OCI-LY1 (cell line): Measurements from ENCODE around the gene IFNGR2.

Source experiments
- H2AFZ ChIP-seq: fragments of 200-600 bp; sonication (generic), shearing (Covaris generic); 2 replicates; pipeline ENCODE4 v1.6.0; 2014; ENCODE audit warnings: antibody characterized with exemption, mild to moderate bottlenecking, low read length
- H3F3A ChIP-seq: fragments of 200-600 bp; sonication (generic), shearing (Covaris generic); 2 replicates; pipeline ENCODE4 v1.6.0; 2014; ENCODE audit warnings: mild to moderate bottlenecking, antibody characterized with exemption, low read length, moderate library complexity; ENCODE audit not compliant: insufficient read depth
- H3K27ac ChIP-seq: fragments of 200-600 bp; sonication (generic); 2 replicates; pipeline ENCODE4 v1.5.1; 2014; ENCODE audit warnings: low read length, mixed run types, mild to moderate bottlenecking, low read depth; ENCODE audit not compliant: poor library complexity, severe bottlenecking
- H3K27me3 ChIP-seq: fragments of 200-600 bp; sonication (generic); 2 replicates; pipeline ENCODE4 v1.6.0; 2014; ENCODE audit warnings: antibody characterized with exemption, mild to moderate bottlenecking, low read length, moderate library complexity; ENCODE audit not compliant: insufficient read depth
- H3K36me3 ChIP-seq: fragments of 200-600 bp; sonication (generic); 2 replicates; pipeline ENCODE4 v1.6.1; 2014; ENCODE audit warnings: mild to moderate bottlenecking, antibody characterized with exemption, low read length, moderate library complexity, mixed read lengths; ENCODE audit not compliant: insufficient read depth
- H3K4me1 ChIP-seq: fragments of 200-600 bp; sonication (generic); 2 replicates; pipeline ENCODE4 v1.5.1; 2014; ENCODE audit warnings: mild to moderate bottlenecking, low read length, moderate library complexity; ENCODE audit not compliant: insufficient read depth, severe bottlenecking
- H3K4me2 ChIP-seq: fragments of 200-600 bp; sonication (generic), shearing (Covaris generic); 2 replicates; pipeline ENCODE4 v1.6.1; 2014; ENCODE audit warnings: low read length
- H3K4me3 ChIP-seq: fragments of 200-600 bp; sonication (generic); 2 replicates; pipeline ENCODE4 v1.5.1; 2014; ENCODE audit warnings: low read length, low read depth, mild to moderate bottlenecking, mixed read lengths; ENCODE audit not compliant: poor library complexity, severe bottlenecking
- H3K79me2 ChIP-seq: fragments of 200-600 bp; shearing (Covaris generic); 2 replicates; pipeline ENCODE4 v1.6.1; 2016; ENCODE audit warnings: mixed run types, low read length, mixed read lengths; ENCODE audit not compliant: insufficient read depth
- H3K9ac ChIP-seq: fragments of 200-600 bp; sonication (generic), shearing (Covaris generic); 2 replicates; pipeline ENCODE4 v1.6.1; 2014; ENCODE audit warnings: mild to moderate bottlenecking, low read length, mixed read lengths
- H3K9me2 ChIP-seq: fragments of 200-600 bp; sonication (generic), shearing (Covaris generic); 2 replicates; pipeline ENCODE4 v1.6.1; 2014; ENCODE audit warnings: low read depth, mild to moderate bottlenecking, low read length, mixed read lengths
- H3K9me3 ChIP-seq: fragments of 200-600 bp; shearing (Covaris generic); 2 replicates; pipeline ENCODE4 v1.6.1; 2014; ENCODE audit warnings: low read length, mixed read lengths
- H4K20me1 ChIP-seq: fragments of 200-600 bp; sonication (generic), shearing (Covaris generic); 2 replicates; pipeline ENCODE4 v1.6.0; 2016; ENCODE audit warnings: mild to moderate bottlenecking, low read length; ENCODE audit not compliant: insufficient read depth
- CTCF ChIP-seq: fragments of 200-600 bp; sonication (generic), shearing (Covaris generic); IDR thresholded peaks from 2 replicates; pipeline ENCODE4 v1.5.1; 2017; ENCODE audit warnings: mild to moderate bottlenecking, antibody characterized with exemption, low read length, moderate library complexity, mixed read lengths
- EZH2 ChIP-seq: fragments of 200-600 bp; sonication (generic), shearing (Covaris generic); IDR thresholded peaks from 2 replicates; pipeline ENCODE4 v1.8.0; 2017; ENCODE audit warnings: borderline replicate concordance, mixed run types, mild to moderate bottlenecking, antibody characterized with exemption, low read length, moderate library complexity, mixed read lengths

Gene IFNGR2

GRCh38 chr21:33394260-33394659 lies 9.0 kb upstream of the IFNGR2 start:
- Histone ChIP-seq H4K20me1 (no peaks in the 10 kb centered on the region), H3K79me2 (no peaks in the 10 kb centered on the region), H3K4me1 (peaks cover 18% of the 10 kb centered on the region), H3K27ac (peak overlapping the region; percentile 6), H3K27me3 (no peaks in the 10 kb centered on the region), H3K9ac (no peak overlapping the region; the same call in 1 of the 2 replicates), H3K4me2 (0 out of 2 replicates have a peak overlapping the region, but pooled peaks have one; percentile 22), H3K9me2 (no peaks in the 10 kb centered on the region), H3K9me3 (no peaks in the 10 kb centered on the region), H3K4me3 (no peak overlapping the region), H2AFZ (0 out of 2 replicates have a peak overlapping the region, but pooled peaks have one; percentile 1), H3F3A (no peaks in the 10 kb centered on the region), H3K36me3 (no peaks in the 10 kb centered on the region)
- TF ChIP-seq EZH2 (no peak), CTCF (no peak)

GRCh38 chr21:33395891-33396331 lies 7.3 kb upstream of the IFNGR2 start:
- H3K4me2 ChIP-seq = no peak overlapping the region
- no peaks in the 10 kb centered on the region for H3K36me3 ChIP-seq
- TF ChIP-seq EZH2 (no peak), CTCF (no peak)
- H3K4me3 ChIP-seq = no peak overlapping the region
- H3K27me3 ChIP-seq = no peaks in the 10 kb centered on the region
- no peaks in the 10 kb centered on the region for H3K79me2 ChIP-seq
- H3K9me2 ChIP-seq = no peaks in the 10 kb centered on the region
- no peak overlapping the region for H3K9ac ChIP-seq
- peaks cover 25% of the 10 kb centered on the region for H3K4me1 ChIP-seq
- H2AFZ ChIP-seq = no peak overlapping the region
- peak overlapping the region; percentile 3 for H3K27ac ChIP-seq
- H3K9me3 ChIP-seq = no peaks in the 10 kb centered on the region
- H3F3A ChIP-seq = no peaks in the 10 kb centered on the region; the same call in 1 of the 2 replicates
- H4K20me1 ChIP-seq = no peaks in the 10 kb centered on the region

- H3K36me3 ChIP-seq = no peaks in the 10 kb centered on the region
- H4K20me1 ChIP-seq = no peaks in the 10 kb centered on the region
- H2AFZ ChIP-seq = no peak overlapping the region
- no peak overlapping the region for H3K4me2 ChIP-seq
- no peak overlapping the region for H3K9ac ChIP-seq
- no peaks in the 10 kb centered on the region; the same call in 1 of the 2 replicates for H3F3A ChIP-seq
- H3K27me3 ChIP-seq = no peaks in the 10 kb centered on the region
- peaks cover 25% of the 10 kb centered on the region for H3K4me1 ChIP-seq
- H3K27ac ChIP-seq = no peak overlapping the region
- no peaks in the 10 kb centered on the region for H3K9me2 ChIP-seq
- TF ChIP-seq EZH2 (no peak), CTCF (no peak)
- H3K79me2 ChIP-seq = no peaks in the 10 kb centered on the region
- no peak overlapping the region for H3K4me3 ChIP-seq
- no peaks in the 10 kb centered on the region for H3K9me3 ChIP-seq
These were observed 6.8 kb upstream of the IFNGR2 start for GRCh38 chr21:33396436-33396835.
